Psoas muscle (tissue), 8 donors: ENCODE results near the gene PLAGL2. TPM values are rescaled to one million over a fixed set of nuclear protein-coding genes. Genes with fewer than 3 reads are reported as not detected.

ENCODE experiments used
- ATAC-seq, 4 donors: fragments of 200-7000 bp; cut with Tn5 transposase; one replicate each; pipeline ENCODE4 v1.9.1; 2020; ENCODE audit warnings: moderate library complexity in 3 of 4, mild to moderate bottlenecking in 2 of 4
- DNase-seq, 2 donors: peaks; one replicate each; pipeline ENCODE4 v3.0.0-alpha.2; 2020
- H3K27ac ChIP-seq: fragments of 200-600 bp; one replicate; pipeline ENCODE4 v1.8.0; 2022
- H3K27me3 ChIP-seq, 3 donors: fragments of 200-600 bp in 1 of 3; one replicate each; pipeline versions ENCODE4 v1.6.1 to v1.8.0; 2013 to 2022; ENCODE audit warnings: low read length in 2 of 3, mild to moderate bottlenecking in 2 of 3, moderate library complexity in 1 of 3; ENCODE audit not compliant: insufficient read depth in 3 of 3
- H3K36me3 ChIP-seq, 2 donors: fragments of 200-600 bp in 1 of 2; one replicate each; pipeline versions ENCODE4 v1.6.1 to v1.8.0; 2013 to 2022; ENCODE audit warnings: low read depth in 1 of 2, mild to moderate bottlenecking in 1 of 2, moderate library complexity in 1 of 2; ENCODE audit not compliant: insufficient read depth in 1 of 2
- H3K4me1 ChIP-seq: fragments of 200-600 bp; one replicate; pipeline ENCODE4 v1.8.0; 2022
- H3K4me3 ChIP-seq: fragments of 200-600 bp; one replicate; pipeline ENCODE4 v1.8.0; 2022; ENCODE audit warnings: mild to moderate bottlenecking
- H3K9me3 ChIP-seq: fragments of 200-600 bp; one replicate; pipeline ENCODE4 v1.8.0; 2022
- WGBS, 3 donors: extraction: QIAGEN DNeasy Blood & Tissue Kit; methylation state at CpG; one replicate each; pipeline versions ENCODE4 v1.1.6 to v1.1.7; 2013; 5-methylcytosine and 5-hydroxymethylcytosine counted together
- intact Hi-C, 2 donors: fragments of 100-400 bp; cut with DNase I; formaldehyde crosslinking; loops; one replicate each; pipeline versions ENCODE4 v1.11.0 to v1.14.2; 2022
- polyA plus RNA-seq, 3 donors: library from polyadenylated mRNA; stranded (reverse); fragments of 200-250 nt; gene quantifications; one replicate each; pipeline ENCODE4 v1.2.3, GENCODE V29; 2013
- total RNA-seq, 4 donors: library from RNA; stranded (reverse); fragmentation: NEBNext Ultra II Directional in 2 of 4; extraction: Animal tissue kit (Norgen Biotek cat#: 25700) in 2 of 4; gene quantifications; one replicate each; pipeline versions ENCODE4 v1.2.1 to v1.2.4, GENCODE V29; 2021 to 2023
- TF ChIP-seq, protein P1 (sequence below): fragments of 200-600 bp; IDR thresholded peaks from one replicate; pipeline ENCODE4 v1.8.0; 2022; ENCODE audit warnings: antibody characterized with exemption
- donor health status: healthy with polysubstance abuse.
- donor health status: DM: no; HTN: no; CAD: no; lungs with moderate emphysema.
- donor health status: Bipolar disorder and iron deficiency.
- donor health status: healthy.
- donor health status: DM: yes; HTN: yes; CAD: no.
- donor health status: DM: no; HTN: no; CAD: no.
- donor health status: DM: no; HTN: no; CAD: no.
- donor health status: DM: yes; HTN: yes; CAD: no.

The PLAGL2 gene
- total and polyA plus RNA-seq, 7 donors = 1.7 to 9.6 (median 5.2) TPM

GRCh38 chr20:32240205-32240604, 32.7 kb upstream of the PLAGL2 start:
- ATAC-seq (no peak), DNase-seq (no peak)

DNA sequence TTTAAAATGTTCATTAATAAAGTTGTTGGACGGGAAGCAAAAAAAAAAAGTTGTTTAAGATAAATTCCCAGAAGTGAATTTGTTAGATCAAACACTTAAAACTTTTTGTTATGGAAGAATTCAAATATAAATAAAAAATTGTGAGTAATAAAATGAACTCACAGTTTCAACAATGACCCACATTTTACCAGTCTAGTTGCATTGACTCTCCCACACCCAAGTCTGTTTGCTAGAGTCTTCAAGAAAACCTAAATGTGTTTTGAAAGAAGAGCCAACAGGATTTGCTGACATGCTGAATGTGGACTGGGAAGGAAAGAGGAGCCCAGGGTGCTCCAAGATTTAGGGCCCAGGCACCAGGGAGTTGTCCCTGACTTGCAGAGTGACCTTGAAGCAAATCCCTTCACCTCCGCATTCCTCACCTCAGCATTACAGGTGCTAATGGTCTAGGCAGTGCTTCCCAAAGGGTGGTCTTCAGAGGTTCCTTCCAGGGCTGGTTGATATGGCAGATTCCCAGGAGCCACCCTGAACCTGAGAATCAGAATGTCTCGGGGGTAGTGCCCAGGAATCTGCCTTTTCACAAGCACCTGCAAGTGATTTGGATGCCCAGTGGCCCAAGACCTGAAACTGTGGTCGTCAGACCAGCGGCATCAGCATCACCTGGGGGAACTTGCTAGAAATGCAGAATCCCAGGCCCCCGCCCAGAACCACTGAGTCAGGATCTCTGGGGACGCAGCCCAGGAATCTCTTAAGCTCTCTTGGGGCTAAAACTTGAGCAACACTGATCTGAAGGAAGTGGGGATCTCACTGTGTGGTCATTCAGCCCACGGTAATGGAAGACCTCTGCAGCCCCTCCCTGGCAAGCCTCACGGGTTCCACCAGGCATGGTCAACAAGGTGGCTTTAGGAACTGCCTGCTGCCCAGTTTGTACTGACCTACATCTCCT, 31.2 kb upstream of the PLAGL2 start:
- Histone ChIP-seq H3K4me1 (no peaks in the 10 kb centered on the region), H3K4me3 (no peak overlapping the region), H3K9me3 (no peaks in the 10 kb centered on the region), H3K27ac (no peak overlapping the region), H3K36me3 (peaks cover 2 to 37% of the 10 kb centered on the region in 2 donors), H3K27me3 (no peaks in the 10 kb centered on the region)
- WGBS, 3 donors = 76 to 82% (median 77%) methylated on average over 9 of the region's 9 CpGs
- no peak for ATAC-seq
- intact Hi-C loops = no loop called here
- TF ChIP-seq, protein P1, sequence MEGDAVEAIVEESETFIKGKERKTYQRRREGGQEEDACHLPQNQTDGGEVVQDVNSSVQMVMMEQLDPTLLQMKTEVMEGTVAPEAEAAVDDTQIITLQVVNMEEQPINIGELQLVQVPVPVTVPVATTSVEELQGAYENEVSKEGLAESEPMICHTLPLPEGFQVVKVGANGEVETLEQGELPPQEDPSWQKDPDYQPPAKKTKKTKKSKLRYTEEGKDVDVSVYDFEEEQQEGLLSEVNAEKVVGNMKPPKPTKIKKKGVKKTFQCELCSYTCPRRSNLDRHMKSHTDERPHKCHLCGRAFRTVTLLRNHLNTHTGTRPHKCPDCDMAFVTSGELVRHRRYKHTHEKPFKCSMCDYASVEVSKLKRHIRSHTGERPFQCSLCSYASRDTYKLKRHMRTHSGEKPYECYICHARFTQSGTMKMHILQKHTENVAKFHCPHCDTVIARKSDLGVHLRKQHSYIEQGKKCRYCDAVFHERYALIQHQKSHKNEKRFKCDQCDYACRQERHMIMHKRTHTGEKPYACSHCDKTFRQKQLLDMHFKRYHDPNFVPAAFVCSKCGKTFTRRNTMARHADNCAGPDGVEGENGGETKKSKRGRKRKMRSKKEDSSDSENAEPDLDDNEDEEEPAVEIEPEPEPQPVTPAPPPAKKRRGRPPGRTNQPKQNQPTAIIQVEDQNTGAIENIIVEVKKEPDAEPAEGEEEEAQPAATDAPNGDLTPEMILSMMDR = no peak
- no peak for DNase-seq

More at GRCh38 chr20:32240205-32240604, 32.7 kb upstream of the PLAGL2 start:
- 4 to 14% (median 11%) methylated on average over 1 of the region's 1 CpG for WGBS, 3 donors
- intact Hi-C loops = no loop called here
- no peaks in the 10 kb centered on the region for H3K4me1 ChIP-seq
- no peaks in the 10 kb centered on the region for H3K27me3 ChIP-seq
- TF ChIP-seq, protein P1 = no peak
- H3K4me3 ChIP-seq = no peak overlapping the region
- no peaks in the 10 kb centered on the region for H3K9me3 ChIP-seq
- H3K27ac ChIP-seq = no peak overlapping the region
- peaks cover 0 to 22% of the 10 kb centered on the region in 2 donors for H3K36me3 ChIP-seq

GRCh38 chr20:32237419-32237818, 29.9 kb upstream of the PLAGL2 start:
- Histone ChIP-seq H3K36me3 (peaks cover 4 to 50% of the 10 kb centered on the region in 2 donors), H3K4me1 (no peaks in the 10 kb centered on the region), H3K4me3 (no peak overlapping the region), H3K27ac (no peak overlapping the region), H3K9me3 (no peaks in the 10 kb centered on the region), H3K27me3 (no peaks in the 10 kb centered on the region)
- TF ChIP-seq, protein P1 = no peak
- no peak for DNase-seq
- intact Hi-C loops = no loop called here
- WGBS, 3 donors = 72 to 96% (median 83%) methylated on average over 6 of the region's 6 CpGs
- no peak for ATAC-seq

DNA sequence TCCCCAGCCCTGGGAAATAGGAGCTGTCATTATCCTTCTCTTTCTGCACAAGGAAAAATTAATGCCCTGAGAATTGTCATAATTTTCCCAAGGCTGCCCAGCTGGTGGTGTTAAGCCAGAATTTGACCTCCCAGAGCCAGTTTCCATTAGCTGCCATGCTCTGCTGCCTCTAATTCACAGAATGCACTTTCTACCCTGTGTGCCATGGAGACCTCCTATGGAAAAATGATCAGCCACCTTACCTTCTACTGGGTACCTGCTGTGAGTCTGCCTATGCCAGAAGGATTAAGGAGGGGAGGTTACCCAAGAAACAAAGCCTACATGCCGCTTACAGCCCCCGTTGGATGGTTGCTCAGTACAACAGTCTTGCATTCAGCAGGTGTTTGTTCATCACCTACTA, 29.3 kb upstream of the PLAGL2 start:
- Histone ChIP-seq H3K4me3 (no peak overlapping the region), H3K27me3 (no peaks in the 10 kb centered on the region), H3K4me1 (no peaks in the 10 kb centered on the region), H3K36me3 (peaks cover 4 to 56% of the 10 kb centered on the region in 2 donors), H3K9me3 (no peaks in the 10 kb centered on the region), H3K27ac (no peak overlapping the region)
- TF ChIP-seq, protein P1 = no peak
- DNase-seq (no peak), ATAC-seq (no peak)
- intact Hi-C loops = no loop called here
- WGBS, 3 donors = 92 to 96% (median 94%) methylated on average over 2 of the region's 2 CpGs
